SU-DHL-6 (cell line): ENCODE measurements around the gene HPS5.

ENCODE experiments used
- H2AFZ ChIP-seq: fragments of 200-600 bp; sonication (generic); 2 replicates; pipeline ENCODE4 v1.6.1; 2014; ENCODE audit warnings: low read depth, mild to moderate bottlenecking, moderate library complexity, mixed read lengths, antibody characterized with exemption, low read length; ENCODE audit not compliant: severe bottlenecking
- H3F3A ChIP-seq: fragments of 200-600 bp; shearing (Covaris generic); 2 replicates; pipeline ENCODE4 v1.6.0; 2016; ENCODE audit warnings: antibody characterized with exemption, mild to moderate bottlenecking; ENCODE audit not compliant: insufficient read depth
- H3K27ac ChIP-seq: fragments of 200-600 bp; sonication (generic); 2 replicates; pipeline ENCODE4 v1.5.1; 2016; ENCODE audit warnings: low read depth, mild to moderate bottlenecking, low read length, moderate library complexity, mixed read lengths
- H3K27me3 ChIP-seq: fragments of 200-600 bp; sonication (generic), shearing (Covaris generic); 2 replicates; pipeline ENCODE4 v1.6.0; 2014; ENCODE audit warnings: mild to moderate bottlenecking, low read length
- H3K36me3 ChIP-seq: fragments of 200-600 bp; sonication (generic); 2 replicates; pipeline ENCODE4 v1.6.1; 2014; ENCODE audit warnings: mild to moderate bottlenecking, low read length, mixed read lengths
- H3K4me2 ChIP-seq: fragments of 300-600, 200-600 bp; shearing (Covaris generic), sonication (generic); 2 replicates; pipeline ENCODE4 v1.6.0; 2014; ENCODE audit warnings: low read length, low read depth, mild to moderate bottlenecking; ENCODE audit not compliant: poor library complexity, severe bottlenecking
- H3K4me3 ChIP-seq: fragments of 200-600 bp; sonication (generic); 2 replicates; pipeline ENCODE4 v1.5.1; 2014; ENCODE audit warnings: antibody characterized with exemption, low read length, mild to moderate bottlenecking, mixed read lengths; ENCODE audit not compliant: insufficient read depth, poor library complexity, severe bottlenecking
- H3K79me2 ChIP-seq: fragments of 200-600 bp; sonication (generic); 2 replicates; pipeline ENCODE4 v1.6.1; 2014; ENCODE audit warnings: mild to moderate bottlenecking, low read length, moderate library complexity; ENCODE audit not compliant: insufficient read depth
- H3K9ac ChIP-seq: fragments of 200-600 bp; sonication (generic); 2 replicates; pipeline ENCODE4 v1.7.0; 2014; ENCODE audit warnings: mild to moderate bottlenecking, low read length
- H3K9me2 ChIP-seq: fragments of 200-600 bp; sonication (generic); replicated peaks from 2 replicates; pipeline ENCODE4 v1.6.1; 2014; ENCODE audit warnings: low read length; ENCODE audit not compliant: insufficient read depth
- H3K9me3 ChIP-seq: fragments of 200-600 bp; sonication (generic); 2 replicates; pipeline ENCODE4 v1.6.1; 2014; ENCODE audit warnings: low read length, mixed read lengths; ENCODE audit not compliant: insufficient read depth
- H4K20me1 ChIP-seq: fragments of 200-600 bp; sonication (generic); 2 replicates; pipeline ENCODE4 v1.6.1; 2014; ENCODE audit warnings: low read depth, mild to moderate bottlenecking, antibody characterized with exemption, low read length, moderate library complexity, mixed read lengths
- EZH2phosphoT487 ChIP-seq: fragments of 200-600 bp; sonication (generic), shearing (Covaris generic); conservative IDR thresholded peaks from 2 replicates; pipeline ENCODE4 v1.6.1; 2018; ENCODE audit warnings: mild to moderate bottlenecking, antibody characterized with exemption, low read length, moderate library complexity, mixed read lengths
- TF ChIP-seq, protein P1 (sequence below): fragments of 200-600 bp; sonication (generic); IDR thresholded peaks from one replicate; pipeline ENCODE4 v1.5.1; 2017; ENCODE audit warnings: antibody characterized with exemption, mild to moderate bottlenecking, low read length, moderate library complexity; ENCODE audit not compliant: insufficient read depth, poor library complexity, severe bottlenecking

The HPS5 gene

DNA sequence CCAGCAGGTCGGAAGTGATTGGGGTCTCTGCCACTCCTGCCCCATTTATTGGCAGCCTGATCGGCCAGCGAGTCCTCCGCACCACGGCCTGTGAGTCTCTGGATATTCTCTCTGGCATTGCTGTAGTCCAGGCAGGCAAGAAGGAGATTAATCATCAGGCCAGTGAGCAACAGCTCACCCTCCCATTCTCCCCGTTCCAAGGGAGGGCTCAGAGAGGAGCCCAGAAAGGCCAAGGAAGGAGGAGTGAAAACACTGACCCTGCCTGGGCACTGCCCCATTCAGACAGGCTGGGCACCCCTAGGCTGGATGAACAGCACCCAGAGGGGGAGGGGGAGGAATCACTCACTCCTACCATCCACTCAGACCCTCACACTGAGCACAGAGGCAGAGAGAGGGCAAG is 76.5 kb downstream of the HPS5 start:
- no peak for TF ChIP-seq EZH2phosphoT487
- TF ChIP-seq, protein P1, sequence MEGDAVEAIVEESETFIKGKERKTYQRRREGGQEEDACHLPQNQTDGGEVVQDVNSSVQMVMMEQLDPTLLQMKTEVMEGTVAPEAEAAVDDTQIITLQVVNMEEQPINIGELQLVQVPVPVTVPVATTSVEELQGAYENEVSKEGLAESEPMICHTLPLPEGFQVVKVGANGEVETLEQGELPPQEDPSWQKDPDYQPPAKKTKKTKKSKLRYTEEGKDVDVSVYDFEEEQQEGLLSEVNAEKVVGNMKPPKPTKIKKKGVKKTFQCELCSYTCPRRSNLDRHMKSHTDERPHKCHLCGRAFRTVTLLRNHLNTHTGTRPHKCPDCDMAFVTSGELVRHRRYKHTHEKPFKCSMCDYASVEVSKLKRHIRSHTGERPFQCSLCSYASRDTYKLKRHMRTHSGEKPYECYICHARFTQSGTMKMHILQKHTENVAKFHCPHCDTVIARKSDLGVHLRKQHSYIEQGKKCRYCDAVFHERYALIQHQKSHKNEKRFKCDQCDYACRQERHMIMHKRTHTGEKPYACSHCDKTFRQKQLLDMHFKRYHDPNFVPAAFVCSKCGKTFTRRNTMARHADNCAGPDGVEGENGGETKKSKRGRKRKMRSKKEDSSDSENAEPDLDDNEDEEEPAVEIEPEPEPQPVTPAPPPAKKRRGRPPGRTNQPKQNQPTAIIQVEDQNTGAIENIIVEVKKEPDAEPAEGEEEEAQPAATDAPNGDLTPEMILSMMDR: no peak
- Histone ChIP-seq H3K9me3 (no peaks in the 10 kb centered on the region), H3K79me2 (no peaks in the 10 kb centered on the region), H3F3A (no peaks in the 10 kb centered on the region), H4K20me1 (no peaks in the 10 kb centered on the region), H3K4me2 (no peak overlapping the region), H3K27ac (no peak overlapping the region), H2AFZ (no peak overlapping the region), H3K27me3 (no peaks in the 10 kb centered on the region), H3K9ac (no peak overlapping the region), H3K4me3 (no peak overlapping the region), H3K9me2 (no peaks in the 10 kb centered on the region), H3K36me3 (no peaks in the 10 kb centered on the region)

DNA sequence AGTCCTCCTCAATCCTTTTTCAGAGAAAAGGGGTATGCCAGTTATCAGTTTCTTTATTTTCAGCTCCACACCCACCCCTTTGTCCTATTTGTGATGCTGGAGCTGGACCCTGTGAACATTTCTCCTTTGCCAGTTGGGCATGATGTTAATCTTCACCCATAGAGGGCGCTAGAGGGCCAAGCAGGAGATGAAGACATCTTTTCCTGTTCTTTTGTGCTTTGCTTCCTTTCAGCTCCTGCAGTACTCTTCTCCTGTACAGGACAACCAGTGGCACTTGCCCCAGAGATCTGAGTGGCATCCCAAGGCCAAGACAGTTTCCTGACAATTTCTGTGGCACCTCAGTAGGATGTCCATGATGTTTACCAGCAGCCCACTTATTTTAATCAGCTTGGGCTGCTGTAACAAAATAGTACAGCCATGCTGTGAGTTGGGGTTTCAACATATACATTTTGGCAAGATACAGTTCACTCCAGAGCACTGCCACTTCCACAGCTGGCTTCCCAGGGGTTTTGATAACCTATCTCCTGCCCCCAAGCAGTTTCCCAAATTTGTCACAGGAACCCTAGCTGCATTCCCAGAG is 78.1 kb downstream of the HPS5 start:
- no peak overlapping the region for H3K4me3 ChIP-seq
- H3K79me2 ChIP-seq: no peaks in the 10 kb centered on the region
- no peak for TF ChIP-seq EZH2phosphoT487
- TF ChIP-seq, protein P1: peak; percentile 92
- H3K4me2 ChIP-seq: no peak overlapping the region
- H4K20me1 ChIP-seq: no peaks in the 10 kb centered on the region
- H3K9me3 ChIP-seq: no peaks in the 10 kb centered on the region
- no peak overlapping the region for H3K27ac ChIP-seq
- no peaks in the 10 kb centered on the region for H3F3A ChIP-seq
- no peaks in the 10 kb centered on the region for H3K27me3 ChIP-seq
- peak overlapping the region; percentile 70 for H2AFZ ChIP-seq
- H3K9ac ChIP-seq: no peak overlapping the region
- H3K9me2 ChIP-seq: no peaks in the 10 kb centered on the region
- no peaks in the 10 kb centered on the region for H3K36me3 ChIP-seq

DNA sequence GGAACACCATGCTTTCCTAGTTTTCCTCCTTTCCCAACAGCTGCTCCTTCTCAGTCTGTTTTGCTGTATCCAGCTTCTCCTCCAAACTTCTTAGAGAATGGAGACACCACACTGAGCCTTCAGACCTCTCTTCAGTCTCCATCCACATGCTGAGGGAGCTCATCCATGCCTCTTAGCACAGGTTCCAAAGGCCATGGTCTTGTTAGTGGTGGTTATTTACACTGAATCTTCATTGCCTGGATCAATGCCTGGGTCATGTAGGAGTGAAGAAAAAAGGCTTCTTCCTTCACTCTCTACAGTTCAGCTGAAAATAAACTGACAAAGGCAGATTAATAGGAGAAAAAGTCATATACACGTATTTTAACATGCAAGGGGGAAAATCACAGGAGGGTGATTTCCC is 82.3 kb downstream of the HPS5 start:
- Histone ChIP-seq H3K27me3 (no peaks in the 10 kb centered on the region), H2AFZ (no peak overlapping the region), H3K4me2 (no peak overlapping the region), H3F3A (no peaks in the 10 kb centered on the region), H3K9me2 (no peaks in the 10 kb centered on the region), H3K9me3 (no peaks in the 10 kb centered on the region), H3K4me3 (no peak overlapping the region), H3K36me3 (no peaks in the 10 kb centered on the region), H3K27ac (no peak overlapping the region), H4K20me1 (no peaks in the 10 kb centered on the region), H3K9ac (no peak overlapping the region), H3K79me2 (no peaks in the 10 kb centered on the region)
- TF ChIP-seq, protein P1: no peak
- TF ChIP-seq EZH2phosphoT487: no peak
